Measurements from ENCODE around the gene TBC1D8. TPM values are rescaled to one million over a fixed set of nuclear protein-coding genes. Genes with fewer than 3 reads are reported as not detected.

The TBC1D8 gene
- total and polyA plus RNA-seq, 2 of the 13 experiments (the other 11 are each of a cell fraction or from before 2014, with no cell fraction given), result 45.1 to 95.4 TPM

DNA sequence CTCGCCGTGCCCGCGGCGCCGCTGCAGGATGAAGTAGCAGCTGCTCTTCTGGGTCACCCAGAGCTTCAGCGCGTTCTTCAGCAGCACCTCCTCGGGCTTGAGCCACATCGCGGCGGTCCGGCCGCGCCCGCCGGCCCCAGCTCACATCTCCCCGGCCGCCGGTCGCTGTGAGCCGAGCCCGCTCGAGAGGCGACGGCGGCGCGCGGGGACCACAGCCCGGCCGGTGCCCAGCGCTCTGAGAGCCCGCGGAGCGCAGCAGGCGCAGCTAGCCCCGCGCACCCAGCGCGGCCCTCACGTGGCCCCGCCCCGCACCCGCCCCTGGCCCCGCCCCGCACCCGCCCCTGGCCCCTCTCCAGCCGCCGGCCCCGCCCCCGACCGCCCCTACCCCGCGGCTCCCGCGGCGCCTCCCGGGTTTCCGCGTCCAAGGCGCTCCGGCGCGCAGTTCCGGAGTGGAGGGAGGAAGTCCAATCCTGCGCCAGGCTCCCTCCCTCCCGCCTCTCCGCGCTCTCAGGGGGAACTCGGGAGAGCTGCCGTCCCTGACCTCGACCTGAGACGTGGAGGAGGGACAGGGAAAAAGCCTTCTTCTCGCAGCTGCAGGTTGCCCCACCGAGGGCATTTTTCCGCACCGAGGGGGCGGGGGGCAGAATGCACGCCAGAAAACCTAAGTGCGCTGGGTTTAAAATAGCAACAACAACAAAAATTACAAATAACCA, at the start of gene TBC1D8 (continued):
- peak; percentile 78; the same call in 1 of the 2 replicates for TF ChIP-seq CCDC6 (CRISPR knock-in tag; IDR thresholded peaks at IDR 0.05)
- no peak for TF ChIP-seq EZH2 (conservative IDR thresholded peaks at IDR 0.05; ENCODE audit: low read depth, low read length)
- peak; percentile 68; the same call in 1 of the 2 replicates for TF ChIP-seq ARNT2 (CRISPR knock-in tag; IDR thresholded peaks at IDR 0.05; ENCODE audit: low read depth)
- peak; percentile 52; the same call in 1 of the 2 replicates for TF ChIP-seq SOX5 (CRISPR knock-in tag; IDR thresholded peaks at IDR 0.05; ENCODE audit: borderline replicate concordance)
- TF ChIP-seq HDAC2 (CRISPR knock-in tag; IDR thresholded peaks at IDR 0.05), result peak; percentile 23; the same call in 1 of the 2 replicates
- peak; percentile 51; the same call in 1 of the 2 replicates for TF ChIP-seq ZMYM3 (CRISPR knock-in tag; IDR thresholded peaks at IDR 0.05)
- peak; percentile 68 for TF ChIP-seq KDM2A (CRISPR knock-in tag; IDR thresholded peaks at IDR 0.05; ENCODE audit: borderline replicate concordance, low read depth)
- peak; percentile 22; the same call in 1 of the 2 replicates for TF ChIP-seq ESRRA (CRISPR knock-in tag; IDR thresholded peaks at IDR 0.05; ENCODE audit: low read depth)
- peak; percentile 20; the same call in 1 of the 2 replicates for TF ChIP-seq YEATS2 (CRISPR knock-in tag; IDR thresholded peaks at IDR 0.05; ENCODE audit: borderline replicate concordance)
- peak; percentile 75 for TF ChIP-seq ZNF431 (CRISPR knock-in tag; IDR thresholded peaks at IDR 0.05; ENCODE audit: borderline replicate concordance, low read depth)
- TF ChIP-seq, protein P1, sequence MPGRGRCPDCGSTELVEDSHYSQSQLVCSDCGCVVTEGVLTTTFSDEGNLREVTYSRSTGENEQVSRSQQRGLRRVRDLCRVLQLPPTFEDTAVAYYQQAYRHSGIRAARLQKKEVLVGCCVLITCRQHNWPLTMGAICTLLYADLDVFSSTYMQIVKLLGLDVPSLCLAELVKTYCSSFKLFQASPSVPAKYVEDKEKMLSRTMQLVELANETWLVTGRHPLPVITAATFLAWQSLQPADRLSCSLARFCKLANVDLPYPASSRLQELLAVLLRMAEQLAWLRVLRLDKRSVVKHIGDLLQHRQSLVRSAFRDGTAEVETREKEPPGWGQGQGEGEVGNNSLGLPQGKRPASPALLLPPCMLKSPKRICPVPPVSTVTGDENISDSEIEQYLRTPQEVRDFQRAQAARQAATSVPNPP (CRISPR knock-in tag; IDR thresholded peaks at IDR 0.05), result no peak
- TF ChIP-seq ZIK1 (CRISPR knock-in tag; IDR thresholded peaks at IDR 0.05; ENCODE audit: borderline replicate concordance, low read depth), result no peak
- no peak for TF ChIP-seq ZNF629 (CRISPR knock-in tag; conservative IDR thresholded peaks at IDR 0.05)
- TF ChIP-seq FOXC1 (CRISPR knock-in tag; IDR thresholded peaks at IDR 0.05; ENCODE audit: borderline replicate concordance), result 0 out of 2 replicates have a peak, but pooled peaks have one; percentile 25
- 0 out of 2 replicates have a peak, but pooled peaks have one; percentile 22 for TF ChIP-seq ZFP1 (CRISPR knock-in tag; IDR thresholded peaks at IDR 0.05)
- TF ChIP-seq MXI1 (IDR thresholded peaks at IDR 0.05; ENCODE audit: borderline replicate concordance, low read depth, low read length), result peak; percentile 68; the same call in 1 of the 3 replicates
- TF ChIP-seq HOXA3 (CRISPR knock-in tag; IDR thresholded peaks at IDR 0.05), result peak; percentile 48
- no peak for TF ChIP-seq FOXO4 (CRISPR knock-in tag; conservative IDR thresholded peaks at IDR 0.05)
- TF ChIP-seq KMT2B (CRISPR knock-in tag; IDR thresholded peaks at IDR 0.05), result peak; percentile 78; the same call in 1 of the 2 replicates
- no peak for TF ChIP-seq ZNF331 (CRISPR knock-in tag; IDR thresholded peaks at IDR 0.05)
- TF ChIP-seq, protein P2, sequence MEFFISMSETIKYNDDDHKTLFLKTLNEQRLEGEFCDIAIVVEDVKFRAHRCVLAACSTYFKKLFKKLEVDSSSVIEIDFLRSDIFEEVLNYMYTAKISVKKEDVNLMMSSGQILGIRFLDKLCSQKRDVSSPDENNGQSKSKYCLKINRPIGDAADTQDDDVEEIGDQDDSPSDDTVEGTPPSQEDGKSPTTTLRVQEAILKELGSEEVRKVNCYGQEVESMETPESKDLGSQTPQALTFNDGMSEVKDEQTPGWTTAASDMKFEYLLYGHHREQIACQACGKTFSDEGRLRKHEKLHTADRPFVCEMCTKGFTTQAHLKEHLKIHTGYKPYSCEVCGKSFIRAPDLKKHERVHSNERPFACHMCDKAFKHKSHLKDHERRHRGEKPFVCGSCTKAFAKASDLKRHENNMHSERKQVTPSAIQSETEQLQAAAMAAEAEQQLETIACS (CRISPR knock-in tag; IDR thresholded peaks at IDR 0.05), result no peak
- peak; percentile 70 for TF ChIP-seq THAP11 (CRISPR knock-in tag; IDR thresholded peaks at IDR 0.05)
- no peak for TF ChIP-seq ZBTB39 (CRISPR knock-in tag; IDR thresholded peaks at IDR 0.05)

All from HepG2 (cell line).